ENCODE measurements around the gene SEMA6B.

DNA sequence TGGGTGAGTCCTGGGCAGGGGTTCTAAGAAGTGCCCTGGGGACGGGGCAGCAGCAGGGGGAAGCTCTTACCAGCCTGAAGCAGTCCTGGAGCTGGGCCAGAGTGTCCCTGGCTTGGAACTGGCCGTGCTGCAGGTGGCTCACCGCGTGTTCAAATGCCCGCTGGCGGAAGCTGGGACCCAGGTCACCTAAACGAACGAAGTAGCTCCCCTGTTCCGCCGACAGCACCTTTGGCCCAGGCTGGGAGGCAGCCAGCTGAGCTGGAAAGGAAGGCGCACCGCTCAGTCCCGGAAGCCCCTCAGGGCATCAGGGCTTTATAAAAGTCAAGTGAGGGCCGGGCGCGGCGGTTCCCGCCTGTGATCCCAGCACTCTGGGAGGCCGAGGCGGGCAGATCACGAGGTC is 50.8 kb downstream of the SEMA6B start:
- TF ChIP-seq, protein P1, sequence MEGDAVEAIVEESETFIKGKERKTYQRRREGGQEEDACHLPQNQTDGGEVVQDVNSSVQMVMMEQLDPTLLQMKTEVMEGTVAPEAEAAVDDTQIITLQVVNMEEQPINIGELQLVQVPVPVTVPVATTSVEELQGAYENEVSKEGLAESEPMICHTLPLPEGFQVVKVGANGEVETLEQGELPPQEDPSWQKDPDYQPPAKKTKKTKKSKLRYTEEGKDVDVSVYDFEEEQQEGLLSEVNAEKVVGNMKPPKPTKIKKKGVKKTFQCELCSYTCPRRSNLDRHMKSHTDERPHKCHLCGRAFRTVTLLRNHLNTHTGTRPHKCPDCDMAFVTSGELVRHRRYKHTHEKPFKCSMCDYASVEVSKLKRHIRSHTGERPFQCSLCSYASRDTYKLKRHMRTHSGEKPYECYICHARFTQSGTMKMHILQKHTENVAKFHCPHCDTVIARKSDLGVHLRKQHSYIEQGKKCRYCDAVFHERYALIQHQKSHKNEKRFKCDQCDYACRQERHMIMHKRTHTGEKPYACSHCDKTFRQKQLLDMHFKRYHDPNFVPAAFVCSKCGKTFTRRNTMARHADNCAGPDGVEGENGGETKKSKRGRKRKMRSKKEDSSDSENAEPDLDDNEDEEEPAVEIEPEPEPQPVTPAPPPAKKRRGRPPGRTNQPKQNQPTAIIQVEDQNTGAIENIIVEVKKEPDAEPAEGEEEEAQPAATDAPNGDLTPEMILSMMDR (IDR thresholded peaks at IDR 0.05; ENCODE audit: extremely low read depth in 1 of 2, insufficient read depth in 1 of 2, low read depth in 1 of 2, low read length in 2 of 2): no peak
- TF ChIP-seq POLR2A (IDR thresholded peaks at IDR 0.05; ENCODE audit: low read depth, low read length) (no peak), EZH2 (IDR thresholded peaks at IDR 0.05; ENCODE audit: borderline replicate concordance, low read depth, low read length, severe bottlenecking) (no peak), POLR2AphosphoS5 (IDR thresholded peaks at IDR 0.05; ENCODE audit: insufficient read depth, low read depth, low read length) (no peak), MYC (IDR thresholded peaks at IDR 0.05; ENCODE audit: low read depth, low read length) (no peak), MAX (IDR thresholded peaks at IDR 0.05; ENCODE audit: insufficient read depth, insufficient read length) (no peak), JUN (IDR thresholded peaks at IDR 0.05; ENCODE audit: borderline replicate concordance, insufficient read depth, insufficient read length, low read depth) (no peak), GATA2 (IDR thresholded peaks at IDR 0.05; ENCODE audit: insufficient read depth, insufficient read length, low read depth, low read length) (no peak), FOS (IDR thresholded peaks at IDR 0.05; ENCODE audit: borderline replicate concordance, insufficient read depth, low read length) (no peak)

Measured in endothelial cell of umbilical vein (primary cell).